ENCODE results near the gene KMT5B.
A peak's percentile ranks its signal among the peaks of the same experiment; 100 is the strongest.

The KMT5B gene

GRCh38 chr11:68122936-68123539 lies 90.1 kb downstream of the KMT5B start:
- Histone ChIP-seq H3K4me3 (ENCODE audit: low read depth, low read length) (no peak overlapping the region), H3K27me3 (no peaks in the 10 kb centered on the region; the same call in 1 of the 2 replicates), H3K36me3 (no peaks in the 10 kb centered on the region; the same call in 1 of the 2 replicates), H3K4me1 (peaks cover 4% of the 10 kb centered on the region), H3K9me3 (no peaks in the 10 kb centered on the region)
- no peak for TF ChIP-seq CTCF (IDR thresholded peaks at IDR 0.05; ENCODE audit: low read depth, low read length)
- DNase-seq = no peak

- Histone ChIP-seq H3K4me1 (peaks cover 4% of the 10 kb centered on the region), H3K9me3 (no peaks in the 10 kb centered on the region), H3K27me3 (no peaks in the 10 kb centered on the region; the same call in 1 of the 2 replicates), H3K4me3 (ENCODE audit: low read depth, low read length) (peak within 1 kb of the TSS; percentile 86), H3K36me3 (peaks cover 3% of the 10 kb centered on the region; the same call in 1 of the 2 replicates)
- peak; percentile 97 for DNase-seq
- no peak for TF ChIP-seq CTCF (IDR thresholded peaks at IDR 0.05; ENCODE audit: low read depth, low read length)
These were observed 91.8 kb downstream of the KMT5B start, which contains the start of gene CHKA for GRCh38 chr11:68121067-68121899. Gene CHKA (minus strand): TSS chr11:68121388. CDS start chr11:68121177, 211 bp downstream.

GRCh38 chr11:68120273-68121066 lies 92.6 kb downstream of the KMT5B start:
- H3K27me3 ChIP-seq = no peaks in the 10 kb centered on the region; the same call in 1 of the 2 replicates
- peaks cover 3% of the 10 kb centered on the region; the same call in 1 of the 2 replicates for H3K36me3 ChIP-seq
- no peaks in the 10 kb centered on the region for H3K9me3 ChIP-seq
- DNase-seq = peak; percentile 75
- peaks cover 4% of the 10 kb centered on the region for H3K4me1 ChIP-seq
- no peak for TF ChIP-seq CTCF (IDR thresholded peaks at IDR 0.05; ENCODE audit: low read depth, low read length)
- H3K4me3 ChIP-seq (ENCODE audit: low read depth, low read length) = peak overlapping the region; percentile 86

GRCh38 chr11:68118706-68119448 lies 94.2 kb downstream of the KMT5B start:
- no peaks in the 10 kb centered on the region for H3K9me3 ChIP-seq
- no peak for DNase-seq
- no peak for TF ChIP-seq CTCF (IDR thresholded peaks at IDR 0.05; ENCODE audit: low read depth, low read length)
- H3K36me3 ChIP-seq = peaks cover 3% of the 10 kb centered on the region; the same call in 1 of the 2 replicates
- peaks cover 4% of the 10 kb centered on the region for H3K4me1 ChIP-seq
- no peak overlapping the region for H3K4me3 ChIP-seq (ENCODE audit: low read depth, low read length)
- no peaks in the 10 kb centered on the region; the same call in 1 of the 2 replicates for H3K27me3 ChIP-seq

- Histone ChIP-seq H3K36me3 (peaks cover 8% of the 10 kb centered on the region), H3K27me3 (no peaks in the 10 kb centered on the region; the same call in 1 of the 2 replicates), H3K4me3 (ENCODE audit: low read depth, low read length) (no peak overlapping the region), H3K9me3 (no peaks in the 10 kb centered on the region), H3K4me1 (peaks cover 4% of the 10 kb centered on the region)
- DNase-seq = no peak
- no peak for TF ChIP-seq CTCF (IDR thresholded peaks at IDR 0.05; ENCODE audit: low read depth, low read length)
These were observed 95.1 kb downstream of the KMT5B start for GRCh38 chr11:68117853-68118470.

All from BE2C (cell line).